ENCODE data around the gene CACUL1. TPM values are rescaled to one million over a fixed set of nuclear protein-coding genes. Genes with fewer than 3 reads are reported as not detected.
"Not testable (repeated sequence)": the region's sequence is repeated elsewhere in the genome, so short reads cannot be mapped to it uniquely, and the experiment has no call there.

CACUL1 gene
- total RNA-seq, 1 donor from 2014 or later = 52.4 TPM

DNA sequence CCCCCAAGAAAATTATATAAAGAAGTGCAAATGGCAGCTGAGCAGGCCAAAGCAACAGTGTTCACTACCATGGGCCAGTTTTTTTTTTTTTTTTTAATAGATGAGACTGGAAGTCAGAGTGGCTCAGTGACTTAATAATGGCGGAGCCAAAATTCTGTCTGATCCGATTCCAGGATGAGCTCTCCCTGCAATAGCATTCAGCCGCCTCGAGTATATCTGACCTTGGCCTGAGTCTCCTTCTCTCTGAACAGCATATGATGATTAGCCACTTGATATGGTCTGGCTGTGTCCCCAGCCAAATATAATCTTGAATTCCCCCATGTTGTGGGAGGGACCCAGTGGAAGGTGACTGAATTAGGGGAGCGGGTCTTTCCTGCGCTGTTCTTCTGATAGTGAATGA lies 82.6 kb downstream of the CACUL1 start:
- no peak for DNase-seq (ENCODE audit: low read depth)
- H3K4me1 ChIP-seq (ENCODE audit: insufficient read depth, low read length) = peaks cover 12% of the 10 kb centered on the region
- H3K9me3 ChIP-seq (ENCODE audit: insufficient read depth, low read depth, low read length) = no peaks in the 10 kb centered on the region
- H3K4me3 ChIP-seq (ENCODE audit: insufficient read depth, low read depth, low read length) = no peak overlapping the region
- no peaks in the 10 kb centered on the region for H3K36me3 ChIP-seq (ENCODE audit: insufficient read depth, low read length)
- no peak overlapping the region for H3K4me2 ChIP-seq (ENCODE audit: low read length)
- H3K27ac ChIP-seq (ENCODE audit: low read depth, low read length) = no peak overlapping the region
- H4K20me1 ChIP-seq (ENCODE audit: insufficient read depth, low read length) = peaks cover 6% of the 10 kb centered on the region
- no peaks in the 10 kb centered on the region for H3K4me1 Mint-ChIP-seq (ENCODE audit: low read depth, unreplicated experiment)
- H3K36me3 Mint-ChIP-seq (ENCODE audit: low read depth, unreplicated experiment) = peaks cover 5% of the 10 kb centered on the region
- H3K9ac ChIP-seq (ENCODE audit: low read length) = no peak overlapping the region
- no peak for FAIRE-seq
- H3K9me3 Mint-ChIP-seq (ENCODE audit: unreplicated experiment) = no peaks in the 10 kb centered on the region
- H3K27me3 Mint-ChIP-seq (ENCODE audit: low read depth, unreplicated experiment) = no peaks in the 10 kb centered on the region
- H3K27ac Mint-ChIP-seq (ENCODE audit: unreplicated experiment) = no peak overlapping the region
- H3K27me3 ChIP-seq (ENCODE audit: insufficient read depth, low read length) = no peaks in the 10 kb centered on the region
- TF ChIP-seq CTCF (IDR thresholded peaks at IDR 0.05; ENCODE audit: insufficient read depth, low read depth, low read length) (no peak), EZH2 (IDR thresholded peaks at IDR 0.05; ENCODE audit: insufficient read depth, low read length) (no peak)
- no peak overlapping the region for H3K4me3 Mint-ChIP-seq (ENCODE audit: unreplicated experiment)
- H2AFZ ChIP-seq (ENCODE audit: low read depth, low read length) = no peak overlapping the region
- no peaks in the 10 kb centered on the region for H3K79me2 ChIP-seq (ENCODE audit: insufficient read depth, low read length)

GRCh38 chr10:118671221-118671620 lies 83.5 kb downstream of the CACUL1 start:
- not testable (repeated sequence) for H4K20me1 ChIP-seq (ENCODE audit: insufficient read depth, low read length); H2AFZ ChIP-seq (ENCODE audit: low read depth, low read length); H3K4me2 ChIP-seq (ENCODE audit: low read length); H3K4me3 ChIP-seq (ENCODE audit: insufficient read depth, low read depth, low read length); H3K9ac ChIP-seq (ENCODE audit: low read length); H3K9me3 ChIP-seq (ENCODE audit: insufficient read depth, low read depth, low read length); DNase-seq (ENCODE audit: low read depth); H3K27me3 Mint-ChIP-seq (ENCODE audit: low read depth, unreplicated experiment); H3K27ac Mint-ChIP-seq (ENCODE audit: unreplicated experiment); H3K36me3 ChIP-seq (ENCODE audit: insufficient read depth, low read length); H3K27me3 ChIP-seq (ENCODE audit: insufficient read depth, low read length); H3K4me1 Mint-ChIP-seq (ENCODE audit: low read depth, unreplicated experiment); H3K27ac ChIP-seq (ENCODE audit: low read depth, low read length); H3K4me3 Mint-ChIP-seq (ENCODE audit: unreplicated experiment); FAIRE-seq; H3K9me3 Mint-ChIP-seq (ENCODE audit: unreplicated experiment); H3K79me2 ChIP-seq (ENCODE audit: insufficient read depth, low read length); H3K36me3 Mint-ChIP-seq (ENCODE audit: low read depth, unreplicated experiment)
- H3K4me1 ChIP-seq (ENCODE audit: insufficient read depth, low read length) = peaks cover 12% of the 10 kb centered on the region

DNA sequence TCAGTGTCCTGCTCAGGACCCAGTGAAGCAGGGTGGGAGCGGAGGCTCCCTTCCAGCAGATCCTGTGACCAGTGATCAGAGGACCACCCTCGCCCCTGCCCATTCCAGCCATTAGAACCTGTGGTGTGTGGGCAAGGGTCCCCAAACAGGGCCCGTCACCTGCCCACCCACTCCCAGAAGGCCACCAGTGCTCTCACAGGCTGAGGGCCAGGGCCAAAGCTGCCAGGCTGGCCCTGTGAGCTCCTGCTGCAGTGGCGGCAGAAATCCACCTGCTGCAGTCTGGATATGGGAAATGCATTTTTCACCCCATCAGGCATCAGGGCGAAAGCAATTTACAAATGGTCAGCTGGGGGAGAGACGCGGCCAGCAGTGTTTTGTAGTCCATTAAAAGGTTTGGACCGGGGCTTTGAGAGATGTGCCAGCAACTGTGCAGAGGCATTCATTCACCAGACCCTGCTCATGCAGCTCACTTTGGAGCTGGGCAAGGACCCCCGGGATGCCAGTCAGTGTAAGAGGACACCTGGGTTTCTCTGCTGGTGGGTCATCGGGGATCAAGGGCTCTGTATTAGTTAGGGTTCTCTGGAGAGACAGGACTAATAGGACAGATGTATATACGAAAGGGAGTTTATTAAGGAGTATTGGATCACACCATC lies 84.2 kb downstream of the CACUL1 start:
- Mint-ChIP-seq H3K4me3 (ENCODE audit: unreplicated experiment) (no peak overlapping the region), H3K27me3 (ENCODE audit: low read depth, unreplicated experiment) (no peaks in the 10 kb centered on the region), H3K27ac (ENCODE audit: unreplicated experiment) (no peak overlapping the region), H3K36me3 (ENCODE audit: low read depth, unreplicated experiment) (peaks cover 5% of the 10 kb centered on the region), H3K9me3 (ENCODE audit: unreplicated experiment) (no peaks in the 10 kb centered on the region), H3K4me1 (ENCODE audit: low read depth, unreplicated experiment) (no peaks in the 10 kb centered on the region)
- no peak for TF ChIP-seq CTCF (IDR thresholded peaks at IDR 0.05; ENCODE audit: insufficient read depth, low read depth, low read length)
- TF ChIP-seq EZH2 (IDR thresholded peaks at IDR 0.05; ENCODE audit: insufficient read depth, low read length) = no peak
- no peaks in the 10 kb centered on the region for H3K27me3 ChIP-seq (ENCODE audit: insufficient read depth, low read length)
- DNase-seq (ENCODE audit: low read depth) (no peak), FAIRE-seq (no peak)
- H3K9ac ChIP-seq (ENCODE audit: low read length) = no peak overlapping the region
- peaks cover 12% of the 10 kb centered on the region for H3K4me1 ChIP-seq (ENCODE audit: insufficient read depth, low read length)
- H3K4me2 ChIP-seq (ENCODE audit: low read length) = no peak overlapping the region
- no peak overlapping the region for H3K4me3 ChIP-seq (ENCODE audit: insufficient read depth, low read depth, low read length)
- peaks cover 6% of the 10 kb centered on the region for H4K20me1 ChIP-seq (ENCODE audit: insufficient read depth, low read length)
- no peaks in the 10 kb centered on the region for H3K79me2 ChIP-seq (ENCODE audit: insufficient read depth, low read length)
- H3K36me3 ChIP-seq (ENCODE audit: insufficient read depth, low read length) = no peaks in the 10 kb centered on the region
- no peaks in the 10 kb centered on the region for H3K9me3 ChIP-seq (ENCODE audit: insufficient read depth, low read depth, low read length)
- no peak overlapping the region for H2AFZ ChIP-seq (ENCODE audit: low read depth, low read length)
- H3K27ac ChIP-seq (ENCODE audit: low read depth, low read length) = no peak overlapping the region

Data from astrocyte (in vitro differentiated cells and primary cell).